DMS114 treated with DMSO at 0.1 percent for 48 hours (cell line): ENCODE measurements around the gene INHA.

ENCODE experiments used
- DNase-seq: peaks from one replicate; lab custom pipeline; 2025; ENCODE audit not compliant: unreplicated experiment; lab: John Stamatoyannopoulos, UW

The INHA gene

DNA sequence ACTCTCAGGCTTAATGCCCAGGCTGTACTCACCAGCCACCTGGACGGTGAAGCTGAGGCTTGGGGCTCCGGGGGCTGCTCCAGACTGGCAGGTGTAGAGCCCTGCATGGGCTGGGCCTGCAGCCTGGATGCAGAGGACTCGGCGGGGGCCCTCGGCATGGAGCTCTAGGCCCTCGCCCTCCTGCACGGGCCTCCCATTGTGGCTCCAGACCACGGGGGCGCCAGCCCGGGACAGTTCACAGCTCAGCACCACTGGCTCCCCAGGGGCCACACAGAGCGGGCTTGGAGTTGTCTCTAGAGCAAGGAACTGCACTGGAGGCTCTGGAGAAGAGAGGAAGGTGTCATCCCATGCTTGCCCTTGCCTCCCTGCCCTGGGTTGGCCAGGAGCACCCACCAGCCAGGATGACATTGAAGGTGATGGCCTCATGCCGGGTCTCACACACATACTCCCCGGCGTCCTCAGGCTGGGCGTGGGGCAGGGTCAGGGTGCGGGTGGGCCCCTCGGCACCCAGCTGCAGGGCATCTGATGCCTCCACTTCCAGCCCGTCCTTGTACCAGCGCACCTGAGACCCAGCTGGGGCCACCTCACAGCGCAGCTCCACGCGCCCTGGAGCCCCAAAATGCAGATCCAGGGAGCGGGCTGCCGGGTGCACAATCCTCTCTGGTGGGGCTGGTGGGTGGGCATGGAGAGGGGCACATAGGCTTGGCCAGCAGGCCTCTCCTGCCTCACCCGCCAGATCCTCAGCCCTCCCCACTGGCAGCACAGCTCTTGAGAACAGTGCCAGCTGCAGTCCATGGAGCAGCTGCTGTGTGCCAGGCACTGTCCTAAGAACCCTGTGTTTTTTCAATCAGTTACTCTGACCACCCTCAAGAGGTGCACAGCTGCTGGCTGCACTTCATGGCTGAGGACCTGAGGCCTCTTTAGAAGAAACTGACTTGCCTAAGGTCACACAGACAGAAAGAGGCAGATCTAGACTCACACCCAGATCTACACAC is 14.0 kb upstream of the INHA start:
- DNase-seq = no peak

DNA sequence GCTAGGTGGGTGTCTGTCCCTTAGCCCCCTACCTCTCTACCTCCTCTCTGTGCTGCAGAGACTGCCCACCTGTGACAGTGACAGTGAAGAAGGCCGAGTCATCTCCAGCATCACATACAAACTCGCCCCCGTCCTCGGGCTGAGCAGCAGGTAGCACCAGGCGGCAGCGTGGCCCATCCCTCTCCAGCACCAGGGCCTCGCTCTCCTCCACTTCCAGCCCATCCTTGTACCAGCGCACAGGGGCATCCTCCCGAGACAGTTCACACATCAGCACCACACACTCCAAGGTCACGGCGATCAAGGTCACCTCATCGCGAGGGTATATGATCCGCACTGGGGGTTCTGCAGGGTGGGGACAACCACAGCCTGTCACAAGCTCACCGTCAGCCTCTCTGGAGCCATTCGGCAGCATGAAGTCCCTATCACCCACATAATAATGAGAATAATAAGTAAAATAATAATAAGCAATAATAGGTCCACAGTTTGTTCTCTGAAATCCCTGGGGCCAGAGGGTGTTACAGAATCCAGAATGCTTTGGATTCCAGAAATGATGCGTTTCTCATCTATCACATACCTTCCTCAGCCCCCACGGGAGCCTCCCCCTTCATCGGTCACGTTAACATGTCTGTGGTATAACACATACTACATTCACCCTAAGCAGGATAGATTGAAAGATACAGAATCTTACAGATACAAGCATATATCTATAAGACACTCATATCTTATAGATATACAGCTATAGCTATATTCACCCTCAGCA is 12.8 kb upstream of the INHA start:
- no peak for DNase-seq

DNA sequence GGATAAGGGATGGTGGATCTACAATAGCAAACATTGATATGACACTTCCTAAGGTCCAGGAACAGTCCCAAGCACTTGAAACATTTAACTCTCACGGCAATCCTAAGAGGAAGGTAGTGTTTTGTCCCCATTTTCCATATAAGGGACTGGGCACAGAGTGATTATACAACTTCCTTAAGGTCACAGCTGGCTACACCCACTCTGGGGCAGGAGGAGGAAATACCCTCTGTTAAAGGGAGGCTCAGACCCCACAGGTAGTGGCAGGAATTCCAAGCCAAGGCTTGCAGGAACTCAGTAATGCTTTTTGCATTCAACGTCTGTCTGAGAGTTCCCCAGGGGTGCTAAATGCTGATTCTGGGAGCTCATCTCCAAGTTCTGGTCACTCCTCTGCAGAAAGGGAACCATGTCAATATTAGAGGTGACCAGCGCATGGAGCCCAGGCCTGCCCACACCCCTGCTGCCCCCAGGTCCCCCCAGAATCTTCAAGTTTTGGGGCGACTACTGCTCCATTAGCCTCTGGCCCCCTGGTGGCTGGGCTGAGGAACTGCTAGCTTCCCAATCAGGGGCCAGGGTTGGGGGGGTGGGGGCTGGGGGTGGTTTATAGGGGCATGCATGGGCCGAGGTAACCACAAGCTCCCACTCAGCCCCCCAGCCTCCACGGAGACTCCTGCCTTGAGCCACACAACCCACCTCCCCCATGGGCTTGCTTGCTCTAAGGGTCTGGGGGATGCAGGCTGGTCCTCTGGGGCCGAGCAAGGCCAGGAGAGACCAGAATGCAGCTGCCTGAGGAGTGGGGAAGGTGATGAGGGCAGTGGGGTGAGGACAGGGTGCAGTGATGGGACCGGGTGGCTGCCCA is 11.8 kb upstream of the INHA start:
- DNase-seq = no peak

DNA sequence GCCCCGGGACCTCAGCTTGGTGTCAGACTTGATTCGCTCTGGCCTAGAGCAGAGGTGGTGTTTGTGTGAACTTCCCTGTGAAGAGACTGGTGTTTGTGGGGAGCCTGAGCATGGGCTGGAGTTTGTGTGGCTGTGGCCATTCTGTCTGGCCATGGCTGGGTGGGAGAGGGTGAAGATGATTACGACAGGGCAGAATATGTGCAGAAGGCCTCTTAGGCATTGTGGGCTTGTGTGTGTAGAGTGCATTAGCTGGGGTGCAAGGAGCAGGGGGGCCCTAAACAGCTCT is 11.3 kb upstream of the INHA start:
- no peak for DNase-seq

DNA sequence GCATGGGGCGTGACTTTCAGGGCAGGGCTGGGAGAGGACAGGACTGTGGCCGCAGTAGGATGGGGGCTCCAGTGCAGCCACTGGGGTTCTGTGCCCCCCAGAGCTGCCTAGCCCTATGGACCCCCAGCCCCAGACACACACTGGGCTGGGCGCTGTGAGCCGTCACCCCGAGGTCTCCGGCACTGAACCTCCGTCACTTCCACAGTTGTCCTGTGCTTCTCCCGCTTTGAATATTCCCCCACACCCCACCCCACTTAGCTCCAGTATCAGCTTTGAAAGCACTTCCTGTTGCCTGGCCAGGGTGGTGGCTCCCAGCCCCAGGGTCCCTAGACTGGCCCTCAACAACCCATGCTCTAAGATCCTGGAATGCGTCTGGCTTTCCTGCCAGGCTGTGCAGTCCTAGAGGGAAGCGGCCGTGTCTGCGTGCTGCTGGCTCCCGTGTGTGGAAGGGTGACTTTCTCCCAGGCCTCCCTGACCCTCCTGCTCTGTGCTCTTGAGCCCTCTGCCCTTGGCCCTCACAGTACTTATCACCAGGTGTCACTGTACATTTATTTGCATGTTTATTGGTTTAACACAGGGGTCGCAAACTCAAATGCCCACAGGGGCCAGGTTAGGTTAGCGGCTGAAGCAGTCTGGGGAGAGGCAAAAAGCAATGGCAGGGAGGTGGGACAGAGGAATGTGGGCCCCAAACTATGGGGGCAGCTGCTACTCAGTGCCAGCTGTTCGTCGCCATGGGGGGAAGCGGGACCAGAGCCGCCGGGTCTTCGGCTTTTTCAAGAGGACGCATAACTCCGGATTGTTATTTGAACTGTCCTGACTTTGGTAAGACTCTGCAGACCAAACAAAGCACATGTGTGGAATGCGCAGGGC is 10.7 kb upstream of the INHA start:
- DNase-seq = no peak

DNA sequence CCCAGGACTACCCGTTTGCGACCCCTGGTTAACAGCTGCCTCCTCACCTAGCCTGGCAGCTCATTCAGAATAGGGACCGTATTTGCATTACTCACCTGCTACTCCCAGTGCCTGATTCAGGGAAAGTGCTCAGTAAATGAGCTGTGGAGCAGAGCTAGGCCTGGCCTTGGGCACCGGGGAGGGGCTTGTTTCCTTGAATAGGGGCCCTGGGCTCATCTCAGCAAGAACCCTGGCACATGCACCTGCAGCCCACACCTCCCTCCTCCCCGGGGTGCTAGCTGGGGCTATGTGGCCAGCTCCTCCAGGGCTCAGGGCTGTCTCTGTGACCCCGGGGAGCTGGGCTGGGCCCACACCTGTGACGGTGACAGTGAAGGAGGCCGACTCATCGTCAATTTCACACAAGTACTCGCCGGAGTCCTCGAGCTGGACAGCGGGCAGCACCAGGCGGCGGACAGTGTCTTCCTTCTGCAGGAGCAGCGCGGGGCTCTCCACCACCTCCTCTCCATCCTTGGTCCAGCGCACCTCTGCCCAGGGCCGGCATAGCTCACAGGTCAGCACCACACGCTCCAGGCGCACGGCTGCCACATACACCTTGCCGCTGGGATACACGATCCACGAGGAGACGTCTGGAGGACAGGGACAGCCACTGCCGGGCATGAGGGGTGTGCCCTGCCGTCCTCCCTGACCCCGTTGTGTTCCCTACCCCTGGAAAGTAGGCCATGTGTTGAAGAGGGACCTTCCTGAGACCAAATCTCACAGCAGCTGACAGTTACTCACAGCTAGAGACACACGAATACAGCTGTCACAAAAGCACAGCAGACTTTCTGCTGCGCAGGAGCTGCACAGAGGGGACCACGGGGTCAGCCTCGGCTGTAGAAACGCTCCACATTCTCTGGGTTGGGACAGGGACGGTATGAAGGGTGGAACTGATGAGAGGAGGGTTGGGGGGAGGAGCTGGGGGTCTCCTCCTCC is 9.8 kb upstream of the INHA start:
- no peak for DNase-seq

DNA sequence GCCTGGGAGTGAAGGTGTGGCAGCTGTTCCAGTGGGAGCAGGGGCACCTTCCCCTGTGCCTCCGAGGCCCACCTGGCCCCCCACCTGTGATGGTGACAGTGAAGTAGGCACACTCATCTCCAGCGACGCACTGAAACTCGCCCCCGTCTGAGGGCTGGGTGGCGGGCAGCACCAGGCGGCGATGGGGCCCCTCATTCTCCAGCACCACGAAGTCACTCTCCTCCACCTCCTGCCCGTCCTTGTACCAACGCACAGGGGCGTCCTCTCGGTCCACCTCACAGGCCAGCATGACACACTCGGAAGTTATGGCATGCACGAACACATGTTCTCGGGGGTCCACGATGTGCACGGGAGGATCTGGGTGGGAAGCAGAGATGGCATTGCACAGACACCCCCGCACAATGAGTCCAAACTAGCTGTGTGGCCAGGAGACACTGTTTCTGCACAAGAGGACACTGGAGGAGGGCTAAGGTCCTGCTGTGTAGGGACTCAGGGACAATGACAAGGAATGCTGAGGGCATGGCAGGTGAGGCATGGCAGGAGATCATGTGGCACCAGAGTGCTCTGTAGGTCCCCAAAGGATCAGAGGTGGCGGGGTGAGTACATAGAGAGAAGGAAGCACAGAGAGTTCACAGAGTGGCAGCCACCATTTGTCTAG is 8.7 kb upstream of the INHA start:
- DNase-seq = no peak

DNA sequence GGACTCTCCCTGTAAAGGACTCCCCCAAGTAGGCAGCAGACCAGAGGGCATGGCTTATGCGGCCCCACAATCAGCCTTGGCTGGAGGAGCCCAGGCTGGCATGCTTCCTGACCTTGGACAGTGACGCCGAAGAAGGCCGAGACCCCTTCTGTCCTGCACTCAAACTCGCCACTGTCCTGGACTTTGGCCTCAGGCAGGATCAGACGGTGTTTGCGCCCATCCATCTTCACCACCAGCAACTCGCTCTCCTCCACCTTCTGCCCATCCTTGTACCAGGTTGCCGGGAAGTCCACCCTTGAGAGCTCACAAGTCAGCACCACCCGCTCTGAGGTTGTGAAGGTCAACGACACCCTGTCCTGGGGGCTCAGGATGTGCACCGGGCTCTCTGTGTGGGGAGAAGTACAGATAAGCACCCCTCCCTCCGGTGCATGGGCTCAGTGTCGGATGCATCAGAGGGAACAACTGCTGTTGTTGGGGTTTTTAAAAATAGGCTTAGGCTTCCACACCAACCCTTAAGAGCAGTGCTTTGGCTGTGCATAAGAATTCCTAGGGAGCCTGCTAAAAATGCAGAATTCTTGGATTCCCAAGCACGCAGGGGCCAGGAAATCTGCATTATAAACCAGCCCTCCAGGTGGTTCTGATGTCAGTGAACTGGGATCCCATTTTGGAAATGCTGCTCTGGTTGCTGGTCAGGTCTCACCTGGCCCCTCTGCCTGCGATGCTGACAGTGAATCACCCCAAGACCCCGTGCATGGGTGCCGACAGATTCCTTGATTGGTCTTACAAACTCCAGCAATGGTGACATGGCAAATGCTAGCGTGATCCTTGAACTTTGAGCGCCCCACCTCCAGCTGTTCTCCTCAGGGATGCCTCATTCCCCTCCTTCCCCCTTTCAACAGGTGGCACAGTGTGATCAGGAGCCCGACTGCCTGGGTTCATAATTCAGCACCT is 6.7 kb upstream of the INHA start:
- DNase-seq = no peak

DNA sequence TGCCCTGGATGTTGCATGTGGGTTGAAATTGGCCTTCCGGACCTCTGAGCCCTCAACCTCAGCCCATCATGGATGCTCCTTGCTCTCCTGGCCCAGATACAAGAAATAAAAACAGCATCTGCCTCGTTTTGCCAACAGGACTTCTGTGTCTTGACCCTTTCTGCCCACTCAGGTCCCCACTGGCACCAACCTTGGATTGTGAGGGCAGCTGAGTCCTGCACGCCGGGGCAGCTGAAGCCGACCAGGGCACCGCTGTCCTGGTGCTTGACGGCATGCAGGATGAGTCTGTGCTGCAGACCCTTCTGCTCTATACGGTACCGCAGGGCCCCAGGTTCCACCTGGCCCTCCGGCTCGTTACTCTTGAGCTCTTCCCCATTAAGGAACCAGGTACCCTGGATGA is 5.5 kb upstream of the INHA start:
- DNase-seq = no peak

DNA sequence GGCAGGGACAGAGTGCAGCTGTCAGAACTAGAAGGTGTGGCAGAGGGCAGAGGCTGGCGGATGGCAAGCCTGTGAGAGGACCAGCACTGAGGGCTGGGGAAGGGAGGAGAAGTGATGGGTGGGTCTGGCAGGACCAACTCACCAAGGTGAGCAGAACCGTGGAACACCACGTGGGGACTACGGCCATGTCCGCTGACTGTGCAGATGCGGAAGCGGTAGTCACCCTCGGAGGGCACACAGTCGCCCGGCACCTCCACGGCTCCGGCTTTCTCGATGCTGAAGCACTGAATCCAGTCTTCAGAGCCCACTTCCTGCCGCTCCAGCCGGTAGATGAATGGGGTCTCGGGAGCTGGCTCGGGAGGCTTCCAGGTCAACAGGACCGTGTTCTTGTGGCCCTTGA is 5.0 kb upstream of the INHA start:
- no peak for DNase-seq

DNA sequence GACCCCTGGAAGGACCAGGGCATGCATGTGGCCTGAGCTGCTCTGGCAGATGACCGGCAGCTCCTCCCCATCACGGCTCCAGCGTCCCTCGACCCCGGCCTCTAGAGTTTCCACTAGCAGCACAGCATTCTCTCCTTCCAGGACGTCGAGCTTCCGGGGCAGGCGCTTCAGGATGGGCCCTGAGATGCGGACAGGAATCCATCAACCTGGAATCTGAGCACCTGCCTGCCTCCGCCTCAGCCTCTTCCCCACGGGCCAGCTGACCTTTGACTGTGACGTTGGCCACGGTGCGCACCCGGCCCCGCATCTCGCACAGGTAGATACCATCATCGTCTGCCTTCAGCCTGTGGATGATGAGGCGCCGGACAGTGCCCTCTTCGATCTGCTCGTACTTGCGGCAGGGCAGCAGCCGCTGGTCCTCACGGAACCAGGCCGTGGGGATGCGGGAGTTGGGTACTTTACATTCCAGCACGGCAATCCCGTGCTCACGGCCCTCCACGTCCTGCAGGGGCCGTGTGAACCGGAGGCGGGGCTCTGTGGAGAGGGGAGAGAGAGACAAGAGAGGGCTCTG is 4.2 kb upstream of the INHA start:
- no peak for DNase-seq

DNA sequence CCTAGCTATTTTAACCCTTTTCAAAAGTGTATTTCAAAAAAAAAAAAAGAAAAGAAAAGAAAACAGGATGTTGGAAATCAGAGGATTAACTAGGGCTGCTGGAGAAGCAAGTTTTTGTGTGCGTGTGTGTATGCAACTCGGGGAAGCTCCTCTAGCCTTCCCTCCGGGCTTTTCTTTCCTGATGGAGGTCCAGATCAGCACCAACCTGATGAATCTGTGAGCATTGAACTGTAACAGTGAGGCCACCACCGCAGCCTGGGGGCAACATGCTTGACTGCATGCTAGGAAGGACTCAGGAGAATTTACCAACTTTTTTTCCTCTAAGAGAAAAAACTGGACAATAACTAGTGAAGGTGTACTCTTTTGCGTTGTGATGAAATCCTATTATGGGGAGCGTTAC is 3.1 kb upstream of the INHA start:
- no peak for DNase-seq

DNA sequence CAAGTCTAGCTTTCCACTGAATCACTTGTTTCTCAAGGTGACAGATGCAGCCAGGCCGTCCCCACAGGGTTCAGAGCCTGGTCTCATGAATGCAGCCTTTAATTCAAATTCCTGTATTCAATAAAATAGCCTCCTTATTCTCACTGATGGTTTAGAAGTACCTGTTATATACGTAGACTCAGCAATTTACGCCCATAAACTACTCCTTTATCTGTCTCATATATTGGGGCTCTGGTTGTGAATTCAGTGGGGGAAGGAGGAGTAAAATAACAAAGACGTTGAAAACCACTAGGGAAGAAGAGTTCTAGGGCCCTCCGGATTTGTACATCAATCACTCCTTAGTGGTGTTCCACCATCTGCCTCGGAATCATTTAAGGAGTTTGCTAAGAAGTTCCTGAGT is 2.5 kb upstream of the INHA start:
- DNase-seq = no peak

DNA sequence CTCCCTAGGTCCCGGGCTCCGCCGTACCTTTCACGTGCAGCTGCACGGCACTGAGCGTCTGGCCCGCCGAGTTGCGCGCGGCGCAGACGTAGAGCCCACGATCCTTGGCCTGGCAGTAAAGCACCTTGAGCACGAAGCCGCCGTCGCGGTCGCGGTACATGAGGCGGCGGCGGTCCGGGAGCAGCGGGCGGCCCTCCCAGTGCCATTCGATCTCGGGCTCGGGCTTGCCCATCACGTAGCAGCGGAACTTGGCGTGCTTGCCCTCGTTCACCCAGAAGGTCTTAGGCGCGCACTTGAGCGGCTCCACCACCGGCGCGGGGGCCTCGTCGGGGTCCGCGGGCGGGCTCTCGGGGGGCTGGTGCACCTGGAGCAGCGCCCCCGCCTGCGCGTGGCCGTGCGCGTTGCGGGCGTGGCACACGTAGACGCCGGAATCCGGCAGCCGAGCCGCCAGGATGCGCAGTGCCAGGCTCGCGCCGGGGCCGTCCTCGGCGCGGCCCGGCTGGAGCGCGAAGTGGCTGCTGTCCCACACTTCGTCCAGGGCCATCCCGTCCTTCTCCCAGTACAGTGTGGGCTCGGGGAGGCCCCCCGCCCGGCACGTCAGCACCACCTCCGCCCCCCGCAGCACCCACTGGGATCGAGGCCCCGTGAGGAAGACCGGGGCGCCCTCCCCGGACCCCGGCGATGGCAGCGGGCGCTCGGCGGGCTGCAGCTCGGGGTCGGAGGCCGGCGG is 1.8 kb upstream of the INHA start:
- DNase-seq = no peak

DNA sequence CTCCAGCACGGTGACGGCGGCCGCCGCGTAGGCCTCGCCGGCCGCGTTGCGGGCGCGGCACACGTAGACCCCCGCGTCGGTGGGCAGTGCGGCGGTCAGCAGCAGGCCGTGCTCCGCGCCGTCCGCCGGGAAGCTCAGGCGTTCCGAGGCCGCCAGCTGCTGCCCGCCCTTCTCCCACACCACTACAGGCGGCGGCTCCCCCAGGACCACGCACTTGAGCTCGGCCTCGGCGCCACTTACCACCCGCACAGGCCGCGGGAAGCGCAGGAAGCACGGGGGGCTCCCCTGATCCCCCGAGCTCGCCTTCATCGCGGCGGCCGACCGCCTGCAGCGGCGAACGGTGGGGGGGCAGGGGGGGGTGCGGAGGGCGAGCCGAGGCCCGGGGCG is 1.2 kb upstream of the INHA start:
- no peak for DNase-seq

DNA sequence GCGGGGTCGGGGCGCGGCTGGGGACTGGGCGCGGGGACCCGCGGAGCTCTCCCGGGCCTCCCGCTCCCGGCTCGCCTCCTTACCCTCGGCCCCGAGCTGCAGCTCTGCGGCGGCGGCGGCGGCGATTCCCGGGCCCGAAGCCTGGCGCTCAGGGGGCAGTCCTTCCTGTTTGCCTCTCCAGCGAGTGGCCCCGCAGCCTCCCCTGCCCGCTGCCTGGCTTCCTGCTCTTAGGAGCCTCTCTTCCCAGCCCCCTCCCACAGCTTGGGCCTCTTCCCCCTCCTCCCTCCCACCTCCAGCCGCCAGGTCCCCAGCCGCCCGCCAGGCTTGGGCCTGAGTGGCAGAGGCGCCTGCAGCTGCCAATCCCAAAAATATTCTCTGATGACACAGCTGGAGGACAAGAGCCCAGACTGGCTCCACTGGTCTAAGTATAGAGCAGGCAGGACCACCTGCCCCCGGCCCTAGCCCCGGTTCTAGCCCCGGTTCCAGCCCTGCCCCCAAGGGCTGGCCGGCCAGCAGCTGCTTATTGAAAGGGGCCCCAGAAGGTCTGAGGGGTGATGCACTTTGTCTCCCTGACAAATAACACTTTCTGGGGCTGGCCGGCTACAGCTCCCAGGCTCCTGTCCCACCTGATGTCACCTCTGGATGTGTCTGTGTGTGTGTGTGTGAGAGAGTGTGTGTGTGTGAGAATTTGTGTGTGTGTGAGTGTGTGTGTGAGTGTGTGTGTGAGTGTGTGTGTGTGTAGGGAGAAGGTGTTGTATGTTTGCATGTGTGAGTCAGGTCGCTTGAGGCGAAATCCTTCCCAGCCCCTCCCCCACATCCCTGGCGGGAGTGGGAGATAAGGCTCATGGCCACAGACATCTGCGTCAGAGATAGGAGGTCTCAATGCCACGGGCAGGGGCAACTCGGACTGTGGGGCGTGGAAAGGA is 536 bp upstream of the INHA start, which contains the start of gene OBSL1:
TSS of gene OBSL1 (minus strand) at position 229 of the 926 bp plus-strand sequence. CDS start 307 bp downstream, outside the sequence.
- DNase-seq = peak; percentile 8
